Kidney (tissue), 14 donors: ENCODE measurements around the gene AFG1L. TPM values are rescaled to one million over a fixed set of nuclear protein-coding genes. Genes with fewer than 3 reads are reported as not detected.

Source experiments
- DNase-seq, 5 donors: peaks; one replicate each; pipeline ENCODE4 v3.0.0-alpha.2; 2013 to 2020
- FAIRE-seq: peaks from 2 replicates; lab custom pipeline; 2012; peaks lifted over from hg19 to GRCh38; lab: Jason Lieb, UNC
- H3K27ac ChIP-seq, 2 donors: one replicate each; pipeline ENCODE4 v1.7.0; 2013; ENCODE audit warnings: low read depth in 2 of 2, low read length in 2 of 2, inconsistent platforms in 1 of 2
- H3K27me3 ChIP-seq: one replicate; pipeline ENCODE4 v1.7.1; 2013; ENCODE audit warnings: low read length, inconsistent platforms; ENCODE audit not compliant: control insufficient read depth, insufficient read depth
- H3K36me3 ChIP-seq, 3 donors: one replicate each; pipeline versions ENCODE4 v1.7.0 to v1.7.1; 2013; ENCODE audit warnings: low read length in 3 of 3, control low read depth in 1 of 3, inconsistent platforms in 1 of 3; ENCODE audit not compliant: insufficient read depth in 3 of 3, control insufficient read depth in 2 of 3
- H3K4me1 ChIP-seq, 3 donors: one replicate each; pipeline versions ENCODE4 v1.7.0 to v1.7.1; 2013; ENCODE audit warnings: low read length in 3 of 3, inconsistent platforms in 1 of 3, low read depth in 1 of 3; ENCODE audit not compliant: control insufficient read depth in 2 of 3, insufficient read depth in 2 of 3
- H3K4me3 ChIP-seq, 3 donors: one replicate each; pipeline versions ENCODE4 v1.7.0 to v1.8.1; 2013; ENCODE audit warnings: low read length in 3 of 3, control low read depth in 1 of 3, inconsistent platforms in 1 of 3
- H3K9ac ChIP-seq, 3 donors: one replicate each; pipeline versions ENCODE4 v1.7.0 to v1.7.1; 2013; ENCODE audit warnings: low read length in 3 of 3, control low read depth in 1 of 3, inconsistent platforms in 1 of 3
- H3K9me3 ChIP-seq, 3 donors: one replicate each; pipeline versions ENCODE4 v1.7.0 to v1.7.1; 2013; ENCODE audit warnings: low read length in 3 of 3, control low read depth in 1 of 3, inconsistent platforms in 1 of 3; ENCODE audit not compliant: control insufficient read depth in 2 of 3, insufficient read depth in 1 of 3
- CTCF ChIP-seq: IDR thresholded peaks from 3 replicates; pipeline ENCODE4 v1.5.1; 2012; ENCODE audit warnings: mild to moderate bottlenecking, moderate library complexity, borderline replicate concordance; ENCODE audit not compliant: insufficient read depth; ENCODE audit errors: extremely low read depth
- intact Hi-C: fragments of 100-400 bp; cut with DNase I; formaldehyde crosslinking; loops from one replicate; pipeline ENCODE4 v1.11.1; 2022
- polyA plus RNA-seq: library from polyadenylated mRNA; stranded (reverse); fragments of 350-450 nt; fragmentation: Illumina TruSeq; extraction: RNeasy Lipid Tissue Mini Kit (QIAGEN cat#74804); gene quantifications from one replicate; pipeline ENCODE4 v1.2.3, GENCODE V29; 2014; ENCODE audit warnings: low read depth, low replicate concordance; ENCODE audit not compliant: insufficient read depth
- total RNA-seq: library from RNA; stranded (reverse); fragmentation: NEBNext Ultra II Directional; extraction: Animal tissue kit (Norgen Biotek cat#: 25700); gene quantifications from one replicate; pipeline ENCODE4 v1.2.1, GENCODE V29; 2021
- donor health status: control.
- donor health status: control.
- donor health status: control.
- donor health status: control.
- donor health status: control.
- donor health status: DM: yes; HTN: yes; CAD: no.
- donor health status: Normal renal cell carcinoma (clear cell type).

Gene AFG1L
- total and polyA plus RNA-seq, 2 donors from 2014 or later, result 6.8 to 7.0 TPM

DNA sequence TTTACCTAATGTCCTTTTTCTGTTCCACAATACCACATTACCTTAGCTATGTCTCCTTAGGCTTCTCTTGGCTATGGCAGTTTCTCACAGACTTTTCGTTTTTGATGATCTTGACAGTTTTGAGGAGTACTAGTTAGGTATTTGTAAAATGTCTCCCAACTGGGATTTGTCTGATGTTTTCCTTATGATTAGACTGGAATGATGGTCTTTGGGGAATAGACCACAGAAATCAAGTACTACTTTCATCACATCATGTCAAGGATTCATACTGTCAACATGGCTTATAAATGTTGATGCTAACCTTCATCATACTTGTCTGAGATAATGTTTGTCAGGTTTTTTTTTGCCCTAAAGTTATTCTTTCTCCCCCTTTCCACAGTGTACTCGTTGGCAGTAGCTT is 187.7 kb downstream of the AFG1L start:
- Histone ChIP-seq H3K9ac (no peak overlapping the region), H3K27ac (no peak overlapping the region), H3K4me3 (no peak overlapping the region), H3K36me3 (no peaks in the 10 kb centered on the region), H3K4me1 (no peaks in the 10 kb centered on the region), H3K9me3 (no peaks in the 10 kb centered on the region), H3K27me3 (no peaks in the 10 kb centered on the region)
- TF ChIP-seq CTCF, result no peak
- no peak for FAIRE-seq
- intact Hi-C loops, result no loop called here
- no peak for DNase-seq

DNA sequence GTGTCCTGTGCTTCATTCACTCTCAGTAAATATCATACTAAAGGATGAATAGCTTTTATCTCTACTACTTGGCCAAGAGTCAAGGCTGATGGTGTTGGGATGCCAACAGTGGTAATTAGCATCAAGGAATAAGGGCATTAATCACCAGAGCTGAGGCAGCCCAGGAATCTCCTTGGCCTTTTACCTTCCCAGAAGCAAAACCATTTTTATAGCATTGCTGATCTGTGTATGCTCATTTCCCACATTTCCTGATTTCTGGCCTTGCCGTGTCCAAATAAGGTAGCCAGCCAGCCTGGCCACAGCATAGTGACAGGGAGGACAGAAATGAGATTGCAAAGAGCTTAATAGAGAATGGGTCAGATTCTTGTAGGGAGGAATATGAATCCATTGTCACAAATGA is 189.2 kb downstream of the AFG1L start:
- DNase-seq (no peak), FAIRE-seq (no peak)
- H3K27ac ChIP-seq, result no peak overlapping the region
- TF ChIP-seq CTCF, result no peak
- H3K36me3 ChIP-seq, result no peaks in the 10 kb centered on the region
- H3K9me3 ChIP-seq, result no peaks in the 10 kb centered on the region
- no peak overlapping the region for H3K9ac ChIP-seq
- H3K27me3 ChIP-seq, result no peaks in the 10 kb centered on the region
- no peaks in the 10 kb centered on the region for H3K4me1 ChIP-seq
- H3K4me3 ChIP-seq, result no peak overlapping the region
- intact Hi-C loops, result no loop called here

GRCh38 chr6:108489699-108490098 is 194.8 kb downstream of the AFG1L start:
- Histone ChIP-seq H3K4me3 (no peak overlapping the region), H3K36me3 (no peaks in the 10 kb centered on the region), H3K27me3 (no peaks in the 10 kb centered on the region), H3K4me1 (no peaks in the 10 kb centered on the region), H3K9me3 (no peaks in the 10 kb centered on the region), H3K27ac (no peak overlapping the region), H3K9ac (no peak overlapping the region)
- no peak for FAIRE-seq
- intact Hi-C loops, result loop anchor here (10.0 kb wide), 1 partner anchor 375 kb away; no protein-coding TSS in a partner anchor
- no peak for TF ChIP-seq CTCF
- no peak for DNase-seq
